ENCODE data around the gene P2RY10. TPM values are rescaled to one million over a fixed set of nuclear protein-coding genes. Genes with fewer than 3 reads are reported as not detected.

The P2RY10 gene
- total and polyA plus RNA-seq, 2 of the 13 experiments (the other 11 are each of a cell fraction or from before 2014, with no cell fraction given) = not detected

DNA sequence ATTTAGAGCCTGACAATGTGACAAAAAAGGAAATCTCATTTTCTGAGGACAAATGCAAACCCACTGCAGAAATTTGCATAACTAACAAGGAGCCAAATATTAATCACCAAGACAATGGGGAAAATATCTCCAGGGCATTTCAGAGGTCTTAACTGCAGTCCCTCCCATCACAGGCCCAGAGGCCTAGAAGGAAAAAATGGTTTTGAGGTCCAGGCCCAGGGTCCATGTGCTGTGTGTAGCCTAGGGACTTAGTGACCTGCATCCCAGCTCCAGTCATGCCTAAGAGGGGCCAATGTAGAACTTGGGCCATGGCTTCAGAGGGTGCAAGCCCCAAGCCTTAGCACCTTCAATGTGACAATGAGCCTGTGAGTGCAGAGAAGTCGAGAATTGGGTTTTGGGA, 44.2 kb downstream of the P2RY10 start:
- H3K79me2 ChIP-seq (ENCODE audit: insufficient read depth, low read length) = no peaks in the 10 kb centered on the region
- intact Hi-C loops (cut with micrococcal nuclease; ENCODE audit: unreplicated experiment) = no loop called here
- no peak overlapping the region for H3K9ac ChIP-seq (ENCODE audit: insufficient read depth, low read depth, low read length)
- no peak for FAIRE-seq
- DNase-seq (ENCODE audit: low spot score) = no peak
- no peak overlapping the region for H3K4me3 ChIP-seq (replicated peaks in 1 of 3; ENCODE audit: insufficient read depth in 1 of 3, low read depth in 2 of 3, low read length in 3 of 3)
- H3K27ac ChIP-seq (ENCODE audit: extremely low read length, insufficient read depth, low read length) = no peak overlapping the region
- POLR2A ChIA-PET = no interaction called here
- peaks cover 53% of the 10 kb centered on the region for H3K9me3 ChIP-seq (ENCODE audit: low read length)
- TF ChIP-seq DNMT1 (CRISPR knock-in tag; IDR thresholded peaks at IDR 0.05) (no peak), ZNF101 (CRISPR knock-in tag; IDR thresholded peaks at IDR 0.05; ENCODE audit: borderline replicate concordance, low read depth) (no peak)
- H3K4me2 ChIP-seq (ENCODE audit: low read depth, low read length) = no peak overlapping the region
- no peaks in the 10 kb centered on the region for H3K36me3 ChIP-seq (replicated peaks in 1 of 2; ENCODE audit: control insufficient read depth in 1 of 2, insufficient read depth in 2 of 2, low read length in 2 of 2)
- CTCF ChIA-PET (ENCODE audit: low intra/inter-chr PET ratio, low total read pairs) = no interaction called here
- no peak overlapping the region for H2AFZ ChIP-seq (ENCODE audit: low read length)
- no peak for ATAC-seq
- BruUV-seq (replicated peaks) = no TSS peak
- H3K4me1 ChIP-seq (ENCODE audit: insufficient read depth, low read length) = no peaks in the 10 kb centered on the region
- H4K20me1 ChIP-seq (ENCODE audit: insufficient read depth, low read length) = no peaks in the 10 kb centered on the region
- in situ Hi-C loops (cut with HindIII; ENCODE audit: extremely low pct_ligation_motif_present, low pct_unique_long_range_greater_than_20kb) = no loop called here
- no CpG with 5 or more reads among the region's 1 CpG for WGBS (ENCODE audit: low lambda C conversion rate)
- H3K27me3 ChIP-seq (ENCODE audit: control insufficient read depth in 1 of 2, insufficient read depth in 2 of 2, low read length in 2 of 2) = no peaks in the 10 kb centered on the region

GRCh38 chrX:78997870-78998558, 52.8 kb downstream of the P2RY10 start:
- Histone ChIP-seq H3K9me3 (ENCODE audit: low read length) (peaks cover 23% of the 10 kb centered on the region), H3K27me3 (ENCODE audit: control insufficient read depth in 1 of 2, insufficient read depth in 2 of 2, low read length in 2 of 2) (no peaks in the 10 kb centered on the region), H3K4me1 (ENCODE audit: insufficient read depth, low read length) (no peaks in the 10 kb centered on the region), H3K27ac (ENCODE audit: extremely low read length, insufficient read depth, low read length) (no peak overlapping the region), H3K79me2 (ENCODE audit: insufficient read depth, low read length) (no peaks in the 10 kb centered on the region), H3K4me2 (ENCODE audit: low read depth, low read length) (no peak overlapping the region), H2AFZ (ENCODE audit: low read length) (no peak overlapping the region), H3K4me3 (replicated peaks in 1 of 3; ENCODE audit: insufficient read depth in 1 of 3, low read depth in 2 of 3, low read length in 3 of 3) (no peak overlapping the region), H3K9ac (ENCODE audit: insufficient read depth, low read depth, low read length) (no peak overlapping the region), H3K36me3 (replicated peaks in 1 of 2; ENCODE audit: control insufficient read depth in 1 of 2, insufficient read depth in 2 of 2, low read length in 2 of 2) (no peaks in the 10 kb centered on the region), H4K20me1 (ENCODE audit: insufficient read depth, low read length) (no peaks in the 10 kb centered on the region)
- 0% methylated on average over 1 of the region's 5 CpGs for WGBS (ENCODE audit: low lambda C conversion rate)
- ATAC-seq (no peak), DNase-seq (ENCODE audit: low spot score) (no peak), FAIRE-seq (no peak)
- BruUV-seq (replicated peaks) = no TSS peak
- POLR2A ChIA-PET = no interaction called here
- in situ Hi-C loops (cut with HindIII; ENCODE audit: extremely low pct_ligation_motif_present, low pct_unique_long_range_greater_than_20kb) (no loop called here), intact Hi-C loops (cut with micrococcal nuclease; ENCODE audit: unreplicated experiment) (no loop called here)
- CTCF ChIA-PET (ENCODE audit: low intra/inter-chr PET ratio, low total read pairs) = no interaction called here
- TF ChIP-seq ZNF646 (CRISPR knock-in tag; IDR thresholded peaks at IDR 0.05) = no peak
- no peak for TF ChIP-seq RNF2 (conservative IDR thresholded peaks at IDR 0.05; ENCODE audit: low read depth)
- no peak for TF ChIP-seq ZBTB39 (CRISPR knock-in tag; IDR thresholded peaks at IDR 0.05)
- TF ChIP-seq ZSCAN25 (CRISPR knock-in tag; IDR thresholded peaks at IDR 0.05) = no peak

Data from HepG2 (cell line).